Endothelial cell of umbilical vein (primary cell): ENCODE measurements around the gene TMEM140. TPM values are rescaled to one million over a fixed set of nuclear protein-coding genes. Genes with fewer than 3 reads are reported as not detected.

Experiments used
- BruUV-seq: library from RNA; stranded (reverse); fragments of 400-500 nt; replicated peaks from 2 replicates; lab custom pipeline; 2021; lab: Mats Ljungman, UMichigan
- CTCF ChIA-PET: fragments of 300-600, 350-600 bp; sonication (Branson Sonifier 250); formaldehyde crosslinking; loops from one replicate; lab custom pipeline; 2021; ENCODE audit warnings: antibody characterized with exemption, inconsistent platforms; lab: Charles Lee
- POLR2A ChIA-PET: fragments of 300-600, 350-600 bp; sonication (Branson Sonifier 250); formaldehyde crosslinking; loops from one replicate; lab custom pipeline; 2021; ENCODE audit warnings: antibody characterized with exemption, inconsistent platforms; lab: Charles Lee
- DNase-seq: peaks from one replicate; pipeline ENCODE4 v3.0.0-alpha.2; 2011; ENCODE audit warnings: low read depth, low spot score
- FAIRE-seq: peaks from 2 replicates; lab custom pipeline; 2011; peaks lifted over from hg19 to GRCh38; lab: Jason Lieb, UNC
- H2AFZ ChIP-seq: 2 replicates; pipeline ENCODE4 v1.6.0; 2012; ENCODE audit warnings: low read depth, low read length, control low read depth, inconsistent platforms
- H3K27ac ChIP-seq: 2 replicates; pipeline ENCODE4 v1.5.1; 2011; ENCODE audit warnings: low read depth, mild to moderate bottlenecking, control low read depth, low read length, moderate library complexity; ENCODE audit not compliant: insufficient read depth
- H3K27me3 ChIP-seq, 2 experiments: 2 replicates each; pipeline versions ENCODE4 v1.6.0 to v1.6.1; 2011; ENCODE audit warnings: low read length in 2 of 2, mixed read lengths in 1 of 2; ENCODE audit not compliant: control insufficient read depth in 2 of 2, insufficient read depth in 2 of 2
- H3K36me3 ChIP-seq, 2 experiments: 2 replicates in 1 of 2; 3 replicates in 1 of 2; pipeline ENCODE4 v1.5.1; 2011; ENCODE audit warnings: low read length in 2 of 2, mild to moderate bottlenecking in 1 of 2, moderate library complexity in 1 of 2; ENCODE audit not compliant: control insufficient read depth in 2 of 2, insufficient read depth in 2 of 2; ENCODE audit errors: extremely low read depth in 1 of 2
- H3K4me1 ChIP-seq: 3 replicates; pipeline ENCODE4 v1.5.1; 2011; ENCODE audit warnings: mild to moderate bottlenecking, low read length; ENCODE audit not compliant: control insufficient read depth, insufficient read depth; ENCODE audit errors: extremely low read depth
- H3K4me2 ChIP-seq: 2 replicates; pipeline ENCODE4 v1.6.1; 2011; ENCODE audit warnings: low read length, control low read depth, mixed read lengths; ENCODE audit not compliant: insufficient read depth
- H3K4me3 ChIP-seq, 3 experiments: fragments of 200-600 bp in 1 of 3; sonication (generic), shearing (Covaris generic) in 1 of 3; replicated peaks in 1 of 3; 2 replicates each; pipeline ENCODE4 v1.5.1; 2011 to 2016; ENCODE audit warnings: control low read depth in 3 of 3, low read length in 3 of 3, mild to moderate bottlenecking in 2 of 3, inconsistent platforms in 1 of 3, low read depth in 1 of 3, moderate library complexity in 1 of 3; ENCODE audit not compliant: insufficient read depth in 1 of 3
- H3K79me2 ChIP-seq: 2 replicates; pipeline ENCODE4 v1.6.0; 2012; ENCODE audit warnings: low read length, inconsistent platforms; ENCODE audit not compliant: control insufficient read depth, insufficient read depth
- H3K9ac ChIP-seq: replicated peaks from 2 replicates; pipeline ENCODE3; 2011; ENCODE audit warnings: low read length, control low read depth; ENCODE audit not compliant: insufficient read depth; ENCODE audit errors: extremely low read depth
- H3K9me1 ChIP-seq: replicated peaks from 3 replicates; pipeline ENCODE4 v1.6.0; 2011; ENCODE audit warnings: mild to moderate bottlenecking, low read length; ENCODE audit not compliant: control insufficient read depth, insufficient read depth; ENCODE audit errors: extremely low read depth
- H3K9me3 ChIP-seq: replicated peaks from 2 replicates; pipeline ENCODE4 v1.5.1; 2012; ENCODE audit warnings: low read length, inconsistent platforms; ENCODE audit not compliant: control insufficient read depth, insufficient read depth
- H4K20me1 ChIP-seq: replicated peaks from 2 replicates; pipeline ENCODE3; 2011; ENCODE audit warnings: mild to moderate bottlenecking, low read length; ENCODE audit not compliant: control insufficient read depth, insufficient read depth; ENCODE audit errors: extremely low read depth
- CTCF ChIP-seq, 2 donors: IDR thresholded peaks; 1 replicate in 1 of 2; 2 replicates in 1 of 2; pipeline ENCODE4 v1.5.1; 2011; ENCODE audit warnings: low read length in 2 of 2, mild to moderate bottlenecking in 2 of 2, moderate library complexity in 2 of 2, control low read depth in 1 of 2, inconsistent platforms in 1 of 2, low read depth in 1 of 2; ENCODE audit not compliant: insufficient read depth in 1 of 2; ENCODE audit errors: extremely low read depth in 1 of 2
- FOS ChIP-seq: IDR thresholded peaks from 2 replicates; pipeline ENCODE4 v1.6.1; 2011; ENCODE audit warnings: mild to moderate bottlenecking, low read length, moderate library complexity, borderline replicate concordance; ENCODE audit not compliant: insufficient read depth
- GATA2 ChIP-seq: IDR thresholded peaks from 2 replicates; pipeline ENCODE4 v1.7.0; 2011; ENCODE audit warnings: low read depth, mild to moderate bottlenecking, moderate library complexity, mixed read lengths, low read length; ENCODE audit not compliant: insufficient read length, insufficient read depth
- JUN ChIP-seq: IDR thresholded peaks from 2 replicates; pipeline ENCODE4 v1.6.1; 2011; ENCODE audit warnings: borderline replicate concordance, low read depth; ENCODE audit not compliant: insufficient read length, insufficient read depth
- MAX ChIP-seq: IDR thresholded peaks from 2 replicates; pipeline ENCODE4 v1.6.1; 2011; ENCODE audit not compliant: insufficient read depth, insufficient read length
- POLR2A ChIP-seq: IDR thresholded peaks from 2 replicates; pipeline ENCODE4 v1.6.1; 2012; ENCODE audit warnings: low read depth, mild to moderate bottlenecking, control low read depth, low read length
- POLR2AphosphoS5 ChIP-seq: IDR thresholded peaks from 2 replicates; pipeline ENCODE4 v1.6.1; 2012; ENCODE audit warnings: low read depth, mild to moderate bottlenecking, control low read depth, low read length, moderate library complexity; ENCODE audit not compliant: insufficient read depth
- dilution Hi-C: fragments of 300-500 bp; cut with MboI; formaldehyde crosslinking; loops from one replicate; pipeline ENCODE4 v1.15.0; 2019; ENCODE audit warnings: low sequenced_read_pairs; ENCODE audit not compliant: extremely low pct_ligation_motif_present
- intact Hi-C: fragments of 100-400 bp; cut with micrococcal nuclease; formaldehyde crosslinking; loops from one replicate; pipeline ENCODE4 v1.10.0; 2022
- polyA plus RNA-seq, 4 experiments: library from polyadenylated mRNA; depleted of rRNA in 3 of 4; stranded (reverse) in 3 of 4; unstranded in 1 of 4; fragments of >200 nt; gene quantifications; 2 replicates each; pipeline versions ENCODE4 v1.2.1 to v1.2.3, GENCODE V29; 2011 to 2012; ENCODE audit warnings: missing spikeins in 1 of 4
- total RNA-seq: library from RNA; stranded (reverse); gene quantifications from 2 replicates; pipeline ENCODE4 v1.2.3, GENCODE V29; 2021

The TMEM140 gene
- total and polyA plus RNA-seq, 2 donors (not counting 3 experiments of a cell fraction or from before 2014, with no cell fraction given), result 17.9 to 26.5 TPM

- H3K9me3 ChIP-seq, result no peaks in the 10 kb centered on the region
- DNase-seq (no peak), FAIRE-seq (no peak)
- no peaks in the 10 kb centered on the region for H4K20me1 ChIP-seq
- H3K27ac ChIP-seq, result no peak overlapping the region
- no peak overlapping the region for H3K4me2 ChIP-seq
- peaks cover 2% of the 10 kb centered on the region for H3K79me2 ChIP-seq
- dilution Hi-C loops, result no loop called here
- TF ChIP-seq GATA2 (no peak), CTCF (IDR thresholded peaks at IDR 0.05; ENCODE audit: extremely low read depth in 1 of 2, insufficient read depth in 1 of 2, low read depth in 1 of 2, low read length in 2 of 2) (no peak), MAX (no peak), FOS (no peak), JUN (no peak), POLR2AphosphoS5 (no peak), POLR2A (no peak)
- H2AFZ ChIP-seq, result no peak overlapping the region
- no peaks in the 10 kb centered on the region for H3K27me3 ChIP-seq
- peaks cover 4% of the 10 kb centered on the region in 2 experiments for H3K36me3 ChIP-seq
- no peaks in the 10 kb centered on the region for H3K9me1 ChIP-seq
- CTCF ChIA-PET, result no interaction called here
- intact Hi-C loops, result loop anchor here (5.0 to 10.0 kb wide), 2 partner anchors 67 to 470 kb away; no protein-coding TSS in a partner anchor
- no TSS peak for BruUV-seq
- H3K4me3 ChIP-seq, result no peak overlapping the region
- H3K9ac ChIP-seq, result no peak overlapping the region
- POLR2A ChIA-PET, result no interaction called here
- peaks cover 43% of the 10 kb centered on the region for H3K4me1 ChIP-seq
Measured at GRCh38 chr7:135164357-135165061, 16.6 kb downstream of the TMEM140 start.
